H7 (cell line): ENCODE results near the gene ZBTB43. TPM values are rescaled to one million over a fixed set of nuclear protein-coding genes. Genes with fewer than 3 reads are reported as not detected.
"Not testable (repeated sequence)": the region's sequence is repeated elsewhere in the genome, so short reads cannot be mapped to it uniquely, and the experiment has no call there.

Experiments used
- DNase-seq: peaks from one replicate; pipeline ENCODE4 v3.0.0; 2012
- H3K27me3 ChIP-seq: 2 replicates; pipeline ENCODE4 v1.6.0; 2011; ENCODE audit warnings: mild to moderate bottlenecking, low read length; ENCODE audit not compliant: control insufficient read depth, insufficient read depth
- H3K36me3 ChIP-seq: replicated peaks from 2 replicates; pipeline ENCODE4 v1.5.1; 2011; ENCODE audit warnings: low read length; ENCODE audit not compliant: control insufficient read depth, insufficient read depth
- H3K4me3 ChIP-seq: 2 replicates; pipeline ENCODE4 v1.5.1; 2011; ENCODE audit warnings: low read depth, mild to moderate bottlenecking, control low read depth, low read length, moderate library complexity; ENCODE audit not compliant: insufficient read depth
- total RNA-seq: library from RNA; depleted of rRNA; stranded (reverse); fragments of >200 nt; shearing (Covaris generic); gene quantifications from 2 replicates; pipeline ENCODE4 v1.2.3, GENCODE V29; 2014

The ZBTB43 gene
- total RNA-seq, 1 experiment from 2014 or later = 7.6 TPM

DNA sequence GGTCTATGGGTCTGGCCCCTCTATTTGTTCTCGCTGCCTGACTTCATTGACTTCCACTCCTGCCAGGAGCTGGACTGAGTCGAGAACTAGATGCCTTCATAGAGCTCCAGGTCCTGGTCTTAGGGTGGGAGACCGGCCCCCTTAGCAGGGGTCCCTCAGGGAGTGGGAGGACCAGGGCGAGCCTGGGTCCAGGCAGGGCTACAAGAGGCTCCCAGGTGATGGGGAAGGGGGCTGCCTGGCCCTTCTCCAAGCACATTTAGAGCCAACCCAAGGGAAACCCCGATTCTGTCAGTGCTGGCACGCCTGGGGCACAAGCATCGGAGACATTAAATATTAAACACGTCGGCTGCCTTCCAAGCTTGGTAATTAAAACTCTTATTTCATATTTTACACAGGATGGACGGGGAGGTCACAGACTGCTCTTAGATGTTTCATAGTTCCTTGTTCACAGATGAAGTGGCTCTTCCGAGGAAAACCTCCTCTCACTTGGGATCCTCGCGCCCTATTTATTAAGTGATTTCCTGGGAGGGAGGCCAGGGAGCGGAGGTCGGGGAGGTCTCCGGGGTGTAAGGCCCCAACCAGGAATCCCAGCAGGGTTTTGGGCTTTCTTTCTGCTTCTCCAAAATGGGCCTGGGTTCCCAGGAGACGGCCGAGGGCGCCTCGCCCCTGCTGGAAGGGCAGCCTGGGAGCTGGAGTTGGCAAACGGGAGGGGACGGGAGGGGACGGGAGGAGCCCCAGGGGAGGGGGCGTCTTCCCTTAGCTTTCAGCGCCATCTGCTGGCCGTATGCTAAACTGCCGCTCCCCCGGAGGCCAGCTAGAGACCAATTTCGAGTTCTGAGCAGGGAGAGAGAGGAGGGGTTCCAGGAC is 23.4 kb upstream of the ZBTB43 start:
- H3K36me3 ChIP-seq = no peaks in the 10 kb centered on the region
- no peak overlapping the region for H3K4me3 ChIP-seq
- H3K27me3 ChIP-seq = peaks cover 2% of the 10 kb centered on the region; the same call in 1 of the 2 replicates
- DNase-seq = peak; percentile 97

DNA sequence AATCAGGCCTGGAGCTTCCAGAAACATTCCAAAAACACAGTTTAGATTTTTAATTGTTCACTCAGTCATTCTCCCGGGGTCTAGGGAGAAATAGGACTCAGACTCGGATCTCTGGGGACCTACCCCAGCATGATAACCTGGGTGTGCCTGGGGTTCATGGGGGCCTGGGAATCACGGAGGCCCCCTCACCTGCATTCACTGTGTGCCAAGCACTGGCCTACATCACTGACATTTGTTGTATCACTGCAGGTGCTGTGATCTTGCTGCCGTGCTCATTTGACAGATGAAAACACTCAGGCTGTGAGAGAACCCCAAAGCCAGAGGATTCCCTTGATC is 22.8 kb upstream of the ZBTB43 start:
- Histone ChIP-seq H3K36me3 (no peaks in the 10 kb centered on the region), H3K4me3 (no peak overlapping the region), H3K27me3 (peaks cover 2% of the 10 kb centered on the region; the same call in 1 of the 2 replicates)
- DNase-seq = no peak

DNA sequence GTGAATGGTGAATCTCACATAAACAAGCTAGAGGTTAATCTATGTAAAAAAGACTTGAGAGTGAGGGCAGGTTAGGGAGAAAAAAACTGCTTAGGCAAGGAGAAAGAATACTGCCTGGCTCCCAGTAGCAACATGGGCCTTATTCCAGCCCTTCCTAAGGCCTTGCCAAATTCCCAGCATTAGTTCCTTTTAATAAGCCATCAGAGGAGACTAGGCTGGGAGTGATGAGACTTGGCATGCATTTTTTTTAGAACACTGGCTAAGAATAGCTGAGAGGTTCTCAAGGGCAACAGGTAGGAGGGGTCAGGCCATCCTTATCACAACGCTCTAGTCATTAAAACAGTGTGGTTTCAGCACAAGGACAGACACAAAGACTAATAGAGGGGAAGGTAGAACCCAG is 20.9 kb upstream of the ZBTB43 start:
- Histone ChIP-seq H3K36me3 (no peaks in the 10 kb centered on the region), H3K27me3 (peaks cover 2% of the 10 kb centered on the region; the same call in 1 of the 2 replicates), H3K4me3 (no peak overlapping the region)
- no peak for DNase-seq

DNA sequence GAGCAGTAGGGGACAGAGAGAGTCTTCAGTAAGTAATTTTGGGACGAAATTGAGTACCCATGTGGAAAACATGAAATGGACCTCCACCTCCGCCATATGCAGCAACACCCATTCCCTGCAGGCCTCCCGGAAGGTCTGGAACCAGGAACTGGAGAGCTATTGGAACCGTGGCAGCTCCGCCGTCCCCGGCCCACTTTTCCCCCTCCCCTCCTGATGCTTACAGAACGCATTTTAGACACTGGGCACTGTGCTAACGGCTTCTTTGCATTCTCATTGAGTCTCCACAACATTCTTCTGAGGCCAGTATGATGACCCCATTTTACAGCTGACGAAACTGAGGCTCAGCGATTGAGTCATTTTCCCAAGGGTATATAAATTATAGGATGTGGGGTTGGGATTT is 20.4 kb upstream of the ZBTB43 start:
- DNase-seq = no peak
- H3K36me3 ChIP-seq = no peaks in the 10 kb centered on the region

DNA sequence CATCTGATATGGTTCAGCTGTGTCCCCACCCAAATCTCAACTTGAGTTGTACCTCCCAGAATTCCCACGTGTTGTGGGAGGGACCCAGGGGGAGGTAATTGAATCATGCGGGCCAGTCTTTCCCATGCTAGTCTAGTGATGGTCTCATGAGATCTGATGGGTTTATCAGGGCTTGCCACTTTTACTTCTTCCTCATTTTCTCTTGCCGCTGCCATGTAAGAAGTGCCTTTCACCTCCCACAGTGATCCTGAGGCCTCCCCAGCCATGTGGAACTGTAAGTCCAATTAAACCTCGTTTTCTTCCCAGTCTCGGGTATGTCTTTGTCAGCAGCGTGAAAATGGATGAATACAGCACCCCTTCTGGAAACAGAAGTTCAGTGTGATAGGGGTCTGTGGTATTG is 20.0 kb upstream of the ZBTB43 start:
- H3K27me3 ChIP-seq, H3K4me3 ChIP-seq, H3K36me3 ChIP-seq, DNase-seq: not testable (repeated sequence)

More for the DNA sequence above, 20.4 kb upstream of the ZBTB43 start:
- Histone ChIP-seq H3K27me3 (peaks cover 2% of the 10 kb centered on the region; the same call in 1 of the 2 replicates), H3K4me3 (no peak overlapping the region)

DNA sequence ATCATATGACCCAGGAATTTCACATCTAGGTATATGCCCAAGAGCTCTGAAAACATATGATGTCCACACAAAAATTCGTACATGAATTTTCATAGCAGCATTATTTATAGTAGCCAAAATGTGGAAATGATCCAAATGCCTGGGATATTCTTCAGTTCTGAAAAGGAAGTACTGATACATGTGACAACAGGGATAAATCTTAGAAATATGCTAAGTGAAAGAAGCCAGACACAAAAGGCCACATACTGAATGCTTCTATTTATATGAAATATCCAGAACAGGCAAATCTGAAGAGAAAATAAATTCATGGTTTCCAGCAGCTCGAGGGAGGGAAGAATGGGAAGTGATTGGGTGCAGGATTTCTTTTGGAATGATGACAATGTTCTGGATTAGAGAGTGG is 16.8 kb upstream of the ZBTB43 start:
- Histone ChIP-seq H3K27me3 (peaks cover 2% of the 10 kb centered on the region; the same call in 1 of the 2 replicates), H3K4me3 (no peak overlapping the region), H3K36me3 (no peaks in the 10 kb centered on the region)
- no peak for DNase-seq

DNA sequence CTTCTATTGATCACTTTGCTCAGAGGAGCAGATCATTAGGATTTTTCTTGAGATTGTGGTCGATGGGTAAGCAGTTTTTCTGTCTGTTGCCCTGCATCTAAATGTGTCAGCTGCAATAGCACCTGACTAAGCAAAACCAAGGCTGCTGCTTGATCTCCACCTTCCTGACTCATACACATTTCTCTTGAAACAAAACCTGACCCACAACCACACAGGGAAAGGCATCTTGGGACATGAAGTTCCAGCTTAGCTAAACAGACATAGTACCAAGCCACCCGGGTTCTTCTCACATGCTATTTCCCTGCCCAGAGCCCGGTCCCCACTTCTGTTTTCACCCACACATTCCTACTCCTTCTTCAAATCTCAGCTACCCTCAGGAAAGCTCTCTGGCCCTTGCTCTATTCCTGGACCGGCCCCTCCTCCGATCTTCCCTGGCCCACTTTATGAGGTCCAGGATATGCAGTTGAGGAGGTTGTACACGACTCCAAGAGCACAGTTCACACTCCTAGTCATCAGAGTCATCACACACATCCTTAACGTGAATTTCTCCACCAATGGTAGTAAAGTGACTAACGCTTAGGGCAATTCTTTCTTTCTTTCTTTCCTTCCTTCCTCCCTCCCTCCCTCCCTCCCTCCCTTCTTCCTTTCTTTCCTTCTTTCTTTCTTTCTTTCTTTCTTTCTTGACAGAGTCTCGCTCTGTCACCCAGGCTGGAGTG is 16.0 kb upstream of the ZBTB43 start:
- Histone ChIP-seq H3K4me3 (no peak overlapping the region), H3K27me3 (peaks cover 2% of the 10 kb centered on the region; the same call in 1 of the 2 replicates), H3K36me3 (no peaks in the 10 kb centered on the region)
- no peak for DNase-seq

DNA sequence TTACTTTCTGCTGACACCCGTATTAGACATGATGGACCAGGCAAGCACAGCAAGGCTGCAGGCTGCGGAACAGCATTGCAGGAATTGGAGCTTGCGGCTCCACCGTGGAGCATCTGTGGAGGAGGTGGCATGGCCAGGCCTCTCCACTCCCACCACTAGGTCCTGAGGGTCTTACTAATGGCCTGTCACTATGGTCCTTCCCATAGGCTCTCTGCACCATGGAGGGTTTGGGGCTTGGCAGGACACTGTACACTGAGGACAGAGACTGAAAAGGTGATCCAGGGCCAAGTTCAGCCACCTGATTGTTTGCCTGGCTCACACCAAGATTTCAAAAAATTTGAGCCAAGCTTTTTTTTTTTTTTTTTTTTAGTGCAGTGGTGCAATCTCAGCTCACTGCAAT is 14.3 kb upstream of the ZBTB43 start:
- Histone ChIP-seq H3K4me3 (no peak overlapping the region), H3K27me3 (no peaks in the 10 kb centered on the region; the same call in 1 of the 2 replicates), H3K36me3 (no peaks in the 10 kb centered on the region)
- no peak for DNase-seq

DNA sequence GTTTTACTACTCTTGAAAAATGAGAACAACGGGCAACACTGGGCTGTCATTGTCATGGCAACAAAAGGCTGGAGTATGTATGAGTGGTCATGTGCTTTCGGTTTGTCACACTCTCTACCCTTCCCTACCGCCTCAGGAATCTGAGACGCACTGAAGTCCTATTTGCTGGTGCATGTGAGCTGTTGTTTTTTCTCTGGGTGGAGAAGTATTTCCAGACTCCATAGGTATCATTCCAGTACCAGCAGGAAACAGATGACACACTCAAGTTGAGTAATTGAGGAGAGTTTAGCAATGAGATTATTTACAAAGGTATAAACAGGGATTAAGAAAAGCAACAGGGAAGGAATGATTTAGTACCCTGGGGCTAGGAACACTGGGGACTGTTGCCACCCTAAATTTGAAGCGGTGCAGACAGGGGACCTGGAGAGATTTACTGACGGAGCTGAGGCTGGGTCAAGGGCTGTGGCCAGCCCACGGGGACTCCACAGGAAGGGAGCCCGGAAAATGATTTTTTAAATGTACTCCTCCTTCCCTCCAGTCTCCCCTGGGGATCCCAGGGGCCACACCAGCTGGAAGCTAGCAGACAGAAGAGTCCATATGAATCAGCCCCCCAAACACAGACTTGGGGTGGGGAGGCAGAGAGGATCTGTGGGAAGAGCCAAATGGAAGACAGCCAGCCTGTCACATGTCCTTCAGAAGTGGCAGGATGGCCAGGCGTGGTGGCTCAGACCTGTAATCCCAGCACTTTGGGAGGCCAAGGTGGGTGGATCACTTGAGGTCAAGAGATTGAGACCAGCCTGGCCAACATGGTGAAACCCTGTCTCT is 13.2 kb upstream of the ZBTB43 start:
- DNase-seq = no peak
- Histone ChIP-seq H3K27me3 (no peaks in the 10 kb centered on the region; the same call in 1 of the 2 replicates), H3K4me3 (no peak overlapping the region), H3K36me3 (no peaks in the 10 kb centered on the region)

DNA sequence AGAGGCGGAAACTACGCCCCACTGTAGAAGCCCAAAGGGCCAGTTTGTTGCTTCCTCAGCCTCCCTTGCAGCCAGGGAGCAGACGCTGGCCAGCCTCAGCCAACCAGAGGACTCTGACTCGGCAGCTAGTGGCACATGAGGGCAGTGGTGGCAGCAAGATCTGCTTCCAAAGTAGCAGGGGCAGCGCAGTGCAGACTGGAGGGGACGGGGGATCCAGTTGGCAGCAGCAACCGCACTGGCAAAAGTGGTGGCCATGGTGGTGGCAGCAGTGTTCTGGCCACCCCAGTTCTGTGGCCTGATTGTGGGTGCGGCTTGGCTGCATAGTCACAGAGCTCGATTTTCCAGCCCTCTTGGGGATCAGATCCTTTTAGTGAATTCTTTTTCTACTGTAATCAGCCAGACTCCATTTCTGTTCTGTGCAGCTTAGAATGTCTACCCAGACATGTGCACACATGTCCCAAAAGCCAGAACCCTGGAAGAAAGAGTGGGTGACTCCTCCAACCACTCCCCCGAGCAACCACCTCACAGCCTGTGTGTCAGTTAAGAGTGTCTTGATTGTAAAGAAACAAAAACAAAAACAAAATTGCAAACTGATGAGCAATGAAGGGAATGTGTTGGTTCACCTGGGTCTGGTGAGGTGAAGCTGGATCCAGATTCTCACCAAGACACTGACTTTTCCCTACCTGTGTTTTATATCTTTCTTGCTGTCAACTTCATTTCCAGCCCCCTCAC is 11.0 kb upstream of the ZBTB43 start:
- H3K27me3 ChIP-seq = no peaks in the 10 kb centered on the region; the same call in 1 of the 2 replicates
- H3K4me3 ChIP-seq = no peak overlapping the region
- H3K36me3 ChIP-seq = no peaks in the 10 kb centered on the region
- no peak for DNase-seq

DNA sequence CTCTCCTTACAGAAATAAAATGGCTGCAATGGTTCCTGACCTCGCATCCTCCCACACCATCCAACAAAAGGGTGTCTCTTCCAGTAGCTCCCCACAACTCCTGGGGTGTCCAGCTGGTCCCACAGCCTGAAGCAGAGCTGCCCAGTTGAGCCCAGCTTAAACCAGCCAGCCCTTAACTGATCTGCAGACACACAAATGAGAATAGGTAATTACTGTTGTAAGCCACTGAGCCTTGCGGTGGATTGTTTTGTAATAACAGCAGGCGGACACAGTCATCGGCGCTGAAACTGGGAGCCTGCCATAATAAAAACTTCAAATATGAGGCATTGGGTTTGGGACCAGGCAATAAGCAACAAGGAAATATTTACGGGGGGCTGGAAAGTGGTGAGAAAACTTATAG is 10.4 kb upstream of the ZBTB43 start:
- no peak for DNase-seq

DNA sequence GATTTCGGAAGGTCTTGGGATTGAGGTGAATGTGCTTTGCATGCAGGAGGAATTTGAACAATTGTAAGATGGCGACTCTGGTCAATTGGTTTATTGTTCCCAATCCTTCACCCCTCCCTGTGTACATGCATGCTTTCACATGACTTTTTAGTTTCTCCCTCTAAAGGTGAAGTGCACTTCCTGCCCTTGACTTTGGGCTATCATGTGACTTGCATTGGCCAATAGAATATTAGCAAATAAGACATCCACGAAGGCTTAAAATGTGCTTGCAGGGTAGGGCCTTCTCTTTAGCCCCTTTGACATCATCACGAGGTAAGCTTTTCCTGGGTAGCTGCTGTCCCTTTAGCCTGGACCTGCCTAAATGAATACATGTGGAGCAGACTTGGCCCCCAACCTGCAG is 8.1 kb upstream of the ZBTB43 start:
- DNase-seq = no peak
- no peaks in the 10 kb centered on the region; the same call in 1 of the 2 replicates for H3K27me3 ChIP-seq
- no peaks in the 10 kb centered on the region for H3K36me3 ChIP-seq
- no peak overlapping the region for H3K4me3 ChIP-seq

More for the DNA sequence above, 10.4 kb upstream of the ZBTB43 start:
- Histone ChIP-seq H3K36me3 (no peaks in the 10 kb centered on the region), H3K27me3 (no peaks in the 10 kb centered on the region; the same call in 1 of the 2 replicates), H3K4me3 (no peak overlapping the region)

DNA sequence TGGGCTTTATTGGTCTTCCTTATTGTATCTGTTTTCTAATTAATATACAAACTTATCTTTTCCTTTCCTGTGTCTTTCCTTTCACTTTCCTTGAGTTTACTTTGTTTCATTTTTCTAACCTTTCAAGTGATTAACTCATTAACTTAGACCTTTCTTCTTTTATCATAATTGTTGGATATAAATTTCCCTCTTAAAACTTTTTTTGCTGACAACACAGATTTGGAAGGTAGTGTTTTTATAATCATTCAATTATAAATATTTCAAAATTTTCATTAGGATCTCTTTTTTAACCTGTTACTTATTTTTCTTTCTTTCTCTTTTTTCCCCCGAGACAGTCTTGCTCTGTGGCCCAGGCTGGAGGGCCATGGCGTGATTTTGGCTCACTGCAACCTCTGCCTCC is 6.9 kb upstream of the ZBTB43 start:
- H3K36me3 ChIP-seq = no peaks in the 10 kb centered on the region
- no peaks in the 10 kb centered on the region; the same call in 1 of the 2 replicates for H3K27me3 ChIP-seq
- no peak overlapping the region for H3K4me3 ChIP-seq
- no peak for DNase-seq

DNA sequence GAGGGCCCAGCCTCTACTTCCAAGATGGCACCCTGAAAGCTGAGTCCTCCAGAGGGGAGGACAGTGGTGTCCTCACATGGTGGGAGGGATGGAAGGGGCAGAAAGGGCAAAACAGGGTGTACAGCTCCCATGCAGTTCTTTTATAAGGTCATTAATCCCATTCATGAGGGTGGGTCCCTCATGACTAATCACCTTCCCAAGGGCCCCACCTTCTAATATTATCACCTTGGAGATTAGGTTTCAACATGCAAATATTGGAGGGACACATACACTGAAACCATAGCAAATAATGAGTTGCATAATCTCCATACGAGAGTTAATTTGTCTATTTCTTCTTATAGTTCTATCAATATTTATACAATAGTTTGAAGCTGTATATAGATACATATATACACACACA is 5.8 kb upstream of the ZBTB43 start:
- H3K27me3 ChIP-seq = no peaks in the 10 kb centered on the region; the same call in 1 of the 2 replicates

More for the DNA sequence above, 5.8 kb upstream of the ZBTB43 start:
- no peaks in the 10 kb centered on the region for H3K36me3 ChIP-seq
- DNase-seq = no peak
- no peak overlapping the region for H3K4me3 ChIP-seq
